Stimulated activated CD4-positive, alpha-beta T cell treated with anti-CD3 and anti-CD28 coated beads, Interleukin-2, amount 100 ng/mL, for 24 hours (primary cell): ENCODE results near the gene PDHX.
A peak's percentile ranks its signal among the peaks of the same experiment; 100 is the strongest.
"Not testable (repeated sequence)": the region's sequence is repeated elsewhere in the genome, so short reads cannot be mapped to it uniquely, and the experiment has no call there.

Experiments used
- DNase-seq, 2 donors: peaks; one replicate each; pipeline ENCODE4 v3.0.0-alpha.2; 2020

PDHX gene

DNA sequence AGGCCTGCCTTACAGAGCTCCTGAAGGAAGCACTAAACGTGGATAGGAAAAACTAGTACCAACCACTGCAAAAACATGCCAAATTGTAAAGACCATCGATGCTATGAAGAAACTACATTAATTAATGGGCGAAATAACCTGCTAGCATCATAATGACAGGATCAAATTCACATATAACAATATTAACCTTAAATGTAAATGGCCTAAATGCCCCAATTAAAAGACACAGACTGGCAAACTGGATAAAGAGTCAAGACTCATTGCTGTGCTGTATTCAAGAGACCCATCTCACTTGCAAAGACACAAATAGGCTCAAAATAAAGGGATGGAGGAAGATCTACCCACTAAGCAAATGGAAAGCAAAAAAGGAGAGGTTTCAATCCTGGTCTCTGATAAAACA is 107.5 kb downstream of the PDHX start:
- not testable (repeated sequence) for DNase-seq

DNA sequence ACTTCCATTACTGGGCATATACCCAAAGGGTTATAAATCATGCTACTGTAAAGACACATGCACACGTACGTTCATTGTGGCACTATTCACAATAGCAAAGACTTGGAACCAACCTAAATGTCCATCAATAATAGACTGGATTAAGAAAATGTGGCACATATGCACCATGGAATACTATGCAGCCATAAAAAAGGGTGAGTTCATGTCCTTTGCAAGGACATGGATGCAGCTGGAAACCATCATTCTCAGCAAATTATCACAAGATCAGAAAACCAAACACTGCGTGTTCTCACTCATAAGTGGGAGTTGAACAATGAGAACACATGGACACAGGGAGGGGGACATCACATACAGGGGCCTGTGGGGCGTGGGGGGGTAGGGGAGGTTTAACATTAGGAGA is 111.6 kb downstream of the PDHX start:
- DNase-seq, result not testable (repeated sequence)

DNA sequence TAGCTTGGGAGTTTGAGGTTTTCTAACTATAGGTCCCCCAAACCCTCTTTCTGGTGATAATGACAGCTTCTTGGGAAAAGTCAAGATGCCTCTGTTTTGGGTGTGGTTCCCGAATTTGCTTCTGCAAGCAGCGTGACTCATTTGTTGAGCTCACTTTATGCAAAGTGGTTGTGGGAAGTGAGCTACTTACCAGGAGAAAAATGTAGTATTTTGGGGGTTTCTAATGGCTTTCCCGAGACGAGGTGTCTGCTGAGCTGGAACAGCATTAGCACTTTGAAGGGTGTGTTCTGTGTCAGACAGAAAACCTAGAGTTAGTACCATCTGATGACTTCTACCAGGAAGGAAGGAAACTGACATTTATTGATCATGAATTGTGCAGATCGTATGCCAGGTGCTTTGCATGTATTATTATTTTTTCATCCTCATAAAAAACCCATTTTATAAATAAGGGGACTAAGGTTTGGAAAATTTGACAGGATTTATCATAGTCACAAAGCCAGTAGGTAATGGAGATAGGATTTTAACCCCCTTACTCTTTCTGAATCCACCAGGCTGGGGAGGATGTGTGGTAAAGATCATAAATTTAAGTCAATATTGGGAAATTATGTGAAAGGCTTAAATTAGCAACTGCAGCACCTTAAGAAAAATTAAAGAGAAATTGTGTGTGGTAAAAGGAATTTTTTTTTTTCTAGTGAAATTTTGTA is 113.7 kb downstream of the PDHX start:
- DNase-seq, result peak in 1 of 2 donors; percentile 36

DNA sequence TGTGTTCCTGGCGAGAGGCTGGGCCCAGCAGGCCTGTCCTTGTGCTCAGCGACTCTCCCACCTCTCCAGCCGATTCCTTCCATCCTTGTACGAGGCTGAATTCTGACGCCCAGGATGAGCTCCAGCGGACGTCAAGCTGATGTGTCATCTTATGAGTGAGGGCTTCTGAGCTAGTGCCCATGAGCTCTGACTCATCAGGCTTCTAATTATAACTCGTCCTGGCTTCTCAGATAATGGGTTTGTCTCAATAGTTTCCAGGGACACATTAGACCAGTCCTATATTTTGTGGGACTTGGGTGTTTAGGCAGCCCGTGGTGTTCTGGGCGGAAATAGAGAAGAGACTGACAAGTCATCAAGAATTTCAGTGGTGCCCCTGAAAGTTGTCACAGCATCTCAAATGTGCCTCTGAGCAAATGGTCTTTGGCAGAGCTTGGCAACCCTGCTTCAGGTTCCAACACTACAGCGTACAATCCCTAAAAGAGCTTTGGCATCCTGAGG is 114.3 kb downstream of the PDHX start:
- DNase-seq, result peak in 1 of 2 donors; percentile 31

DNA sequence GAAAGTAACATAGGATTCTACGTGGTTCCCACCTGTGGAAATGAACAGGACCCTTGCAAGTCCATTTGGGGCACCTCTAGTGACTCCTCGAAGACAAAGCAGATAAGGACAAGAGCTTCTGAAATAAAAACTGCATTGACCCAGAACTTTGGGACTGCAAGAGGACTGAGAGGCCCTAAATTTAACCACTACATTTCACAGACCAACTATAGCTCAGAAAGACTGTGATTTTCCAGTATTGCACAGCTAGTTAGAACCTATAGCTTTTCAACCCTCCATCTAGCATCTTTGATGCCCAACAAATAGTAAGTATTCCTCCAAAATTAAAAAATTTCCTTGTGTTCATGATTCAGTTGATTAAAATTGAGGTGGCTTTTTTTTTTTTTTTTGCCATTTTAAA is 114.9 kb downstream of the PDHX start:
- DNase-seq, result no peak

DNA sequence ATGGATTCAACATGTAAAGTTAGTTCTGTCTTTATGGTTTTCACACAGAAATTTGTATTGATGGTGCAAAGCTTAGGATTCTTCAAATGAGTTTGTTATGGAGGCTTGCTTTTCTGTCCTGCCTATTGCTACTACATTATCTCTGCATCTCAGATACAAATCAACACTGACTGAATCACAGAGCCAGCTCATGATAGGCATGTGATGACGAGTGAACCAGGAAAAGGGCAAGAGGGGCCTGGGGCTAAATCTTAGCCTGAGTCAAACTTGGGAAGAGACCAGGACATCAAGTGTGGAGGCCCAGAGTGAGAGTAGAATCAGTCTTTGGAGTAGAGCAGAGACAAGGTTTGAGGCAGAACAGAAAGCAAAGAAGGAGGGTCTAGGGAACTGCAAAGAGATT is 115.4 kb downstream of the PDHX start:
- no peak for DNase-seq

DNA sequence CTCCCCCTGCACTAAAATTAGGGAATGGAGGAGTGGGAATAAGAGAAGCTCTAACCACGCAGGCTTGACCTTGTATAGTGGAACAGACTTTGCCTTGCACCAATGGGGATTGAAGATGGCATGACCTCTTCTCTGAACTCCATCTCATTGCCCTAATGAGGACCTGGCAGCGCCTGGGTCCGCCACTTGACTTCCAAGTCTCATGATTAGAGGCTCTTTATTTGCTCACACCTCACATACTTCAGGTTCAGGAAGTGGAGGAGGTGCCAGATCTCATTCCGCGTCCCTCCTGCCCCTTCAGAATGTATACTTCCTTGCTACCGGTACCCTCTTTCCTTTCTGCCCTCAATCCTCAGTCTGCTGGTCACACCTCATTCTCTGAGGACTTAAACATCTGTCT is 116.6 kb downstream of the PDHX start:
- DNase-seq, result no peak

DNA sequence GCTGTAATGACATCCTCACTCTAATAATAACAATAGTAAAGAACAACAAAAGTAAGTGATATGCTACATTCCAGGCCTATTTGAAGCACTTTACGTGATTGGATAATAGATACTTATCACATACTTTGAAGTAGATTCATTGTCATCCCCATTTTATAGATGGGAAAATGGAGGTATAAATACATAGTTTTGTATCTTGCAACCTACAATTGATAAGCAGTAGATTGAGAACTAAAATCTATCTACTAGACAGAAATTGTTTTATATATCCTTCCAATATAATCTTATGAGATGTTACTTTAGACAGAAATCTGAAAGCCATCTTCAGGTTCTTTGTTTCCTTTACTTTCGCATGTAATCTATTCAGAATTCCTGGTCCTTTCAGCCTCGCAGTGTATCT is 118.0 kb downstream of the PDHX start:
- DNase-seq, result no peak

DNA sequence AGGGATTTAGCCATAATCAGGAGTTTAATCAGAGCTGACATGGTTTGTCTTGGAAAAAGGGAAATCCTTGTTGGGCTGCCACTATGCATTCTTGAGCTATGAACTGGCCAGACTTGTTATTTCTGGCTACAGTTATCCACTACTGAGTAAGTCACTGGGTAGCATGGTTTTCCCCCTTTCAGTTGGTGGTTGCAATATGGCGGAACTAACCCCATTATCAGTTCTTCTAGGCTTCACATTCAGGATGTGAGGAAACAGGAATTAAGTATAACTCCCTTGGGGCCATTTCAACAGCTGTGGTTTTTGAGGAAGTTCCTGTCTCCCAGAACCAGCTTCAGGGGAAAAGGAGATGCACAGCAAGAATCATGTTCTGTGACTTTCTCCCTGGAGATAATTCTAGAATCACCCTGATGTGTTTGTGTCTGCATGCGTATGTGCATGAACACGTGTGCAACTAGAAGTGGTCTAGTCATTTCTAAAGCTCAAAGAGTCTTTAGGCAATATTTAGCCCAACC is 119.5 kb downstream of the PDHX start:
- DNase-seq, result no peak

DNA sequence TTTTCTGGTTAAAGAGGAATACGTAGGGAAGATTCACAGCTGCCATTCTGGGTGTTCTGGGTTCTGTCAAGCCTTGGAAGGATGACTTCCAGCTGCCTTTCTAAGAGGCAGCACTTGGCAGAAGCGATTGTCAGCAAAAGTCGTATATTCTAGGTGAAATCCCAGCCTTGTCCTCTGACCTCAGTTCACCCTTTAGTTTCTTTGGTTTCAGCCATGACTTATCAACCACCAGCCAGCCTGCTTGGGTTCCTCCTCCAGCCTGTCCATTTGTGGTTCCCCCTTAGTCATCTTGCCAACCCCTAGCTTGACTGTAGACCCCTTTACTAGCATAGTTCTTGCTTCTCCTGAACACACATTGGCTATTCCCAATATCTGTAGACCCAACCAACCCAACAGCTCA is 120.2 kb downstream of the PDHX start:
- DNase-seq, result no peak

DNA sequence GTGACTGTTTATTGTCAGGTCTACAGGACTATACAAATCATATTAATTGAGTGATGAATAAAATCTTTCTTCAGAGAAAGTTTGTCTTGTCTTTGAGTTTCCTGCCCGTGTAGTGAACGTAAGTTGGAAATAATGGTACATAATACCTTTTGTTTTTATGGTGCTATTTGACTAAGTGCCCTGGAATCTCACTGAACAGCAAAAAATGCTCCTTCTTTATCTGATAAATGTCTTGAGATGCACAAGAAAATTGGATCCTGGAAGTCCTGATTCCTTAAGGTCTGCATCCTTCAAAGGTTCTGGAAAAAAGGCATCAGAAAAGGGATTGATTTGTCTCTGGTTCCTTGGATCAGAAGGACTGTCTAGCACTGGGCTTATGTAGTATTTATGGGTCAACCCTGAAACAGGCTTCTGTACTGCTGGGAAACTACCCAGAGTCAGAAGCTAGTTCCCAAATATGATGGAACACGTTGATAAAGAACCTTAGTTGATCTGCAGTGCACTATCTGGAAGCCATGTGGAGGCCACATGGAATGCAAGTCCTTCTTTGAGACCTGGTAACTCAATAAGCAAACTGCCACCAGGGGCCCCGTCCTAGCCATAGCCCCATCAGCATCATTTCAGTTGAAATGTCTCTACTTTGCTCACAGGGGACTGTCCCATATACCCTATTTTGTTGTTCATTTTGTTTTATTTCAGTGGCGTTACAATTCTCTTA is 122.0 kb downstream of the PDHX start:
- DNase-seq, result no peak

DNA sequence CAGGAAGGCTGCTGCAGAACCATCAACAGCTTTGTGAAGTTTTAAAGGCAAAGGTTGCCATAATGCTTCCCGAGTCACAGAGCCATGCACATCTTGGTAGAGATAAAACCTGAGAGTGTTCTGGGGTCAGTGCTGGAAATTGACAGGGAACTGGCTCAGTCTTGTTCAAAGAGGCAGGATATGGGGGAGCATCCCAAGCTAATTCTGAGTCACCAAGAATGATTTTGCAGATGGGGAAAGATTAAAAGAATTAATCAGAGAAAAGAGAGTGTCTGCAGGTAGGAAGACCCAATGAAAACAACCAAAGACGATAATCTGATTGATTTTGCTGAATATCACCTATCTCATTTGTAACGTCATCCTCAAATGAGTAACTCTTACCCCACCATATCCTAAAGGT is 122.7 kb downstream of the PDHX start:
- DNase-seq, result no peak

DNA sequence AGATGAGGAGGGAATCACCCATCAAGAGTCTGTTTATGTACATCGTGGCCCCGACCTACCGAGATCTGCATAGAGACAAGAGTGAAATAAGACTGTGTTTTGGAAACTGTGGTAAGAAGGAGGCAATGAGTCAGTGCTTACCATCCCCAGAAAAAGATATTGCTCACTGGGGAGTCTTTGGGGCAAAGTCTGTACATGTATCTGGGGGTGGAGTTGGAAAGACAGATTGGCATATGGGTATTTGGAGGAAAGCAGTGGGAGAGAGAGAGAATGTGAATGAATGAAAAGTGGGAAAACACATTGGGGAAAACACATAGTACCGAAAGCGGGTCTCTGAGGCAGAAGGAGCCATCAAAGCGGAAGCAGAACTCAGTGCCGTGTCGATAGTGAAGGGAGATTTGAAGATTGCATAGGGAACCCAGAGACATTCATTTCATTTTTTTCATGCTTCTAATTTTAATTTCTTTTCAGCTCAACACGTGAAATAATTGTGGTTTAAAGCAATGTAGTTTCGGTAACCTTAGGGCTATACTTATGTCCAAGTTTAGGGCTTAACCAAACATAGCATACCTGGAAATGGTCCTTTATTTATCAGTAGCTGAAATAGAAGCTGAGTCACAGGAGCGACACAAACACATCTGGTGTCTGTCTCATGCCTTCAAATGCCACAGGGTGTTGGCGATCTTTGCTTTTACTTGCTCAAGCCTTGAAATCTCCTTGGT is 124.0 kb downstream of the PDHX start:
- peak; percentile 54 to 70 for DNase-seq

DNA sequence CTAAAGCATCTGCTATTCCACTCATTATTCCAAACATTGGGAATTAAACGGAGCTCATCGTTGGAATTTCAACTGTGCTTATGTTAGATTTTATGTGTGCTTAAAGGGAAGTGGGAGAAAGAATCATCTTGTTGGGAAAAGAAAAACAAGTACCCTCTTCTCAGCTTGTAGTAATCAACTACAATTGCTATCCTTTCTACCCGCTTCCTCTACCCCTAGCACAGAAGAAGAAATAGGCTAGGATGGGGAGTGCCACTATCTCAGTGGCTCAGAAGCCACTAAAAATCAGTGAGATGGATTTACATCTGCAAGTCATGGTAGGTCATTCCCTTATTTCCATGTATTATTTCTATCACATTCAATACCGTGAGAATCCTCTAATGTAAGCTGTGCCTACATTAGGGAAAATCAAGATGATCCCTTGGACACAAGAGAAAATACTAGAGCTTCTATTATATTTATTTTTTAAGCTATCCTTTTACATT is 124.7 kb downstream of the PDHX start:
- DNase-seq, result no peak

DNA sequence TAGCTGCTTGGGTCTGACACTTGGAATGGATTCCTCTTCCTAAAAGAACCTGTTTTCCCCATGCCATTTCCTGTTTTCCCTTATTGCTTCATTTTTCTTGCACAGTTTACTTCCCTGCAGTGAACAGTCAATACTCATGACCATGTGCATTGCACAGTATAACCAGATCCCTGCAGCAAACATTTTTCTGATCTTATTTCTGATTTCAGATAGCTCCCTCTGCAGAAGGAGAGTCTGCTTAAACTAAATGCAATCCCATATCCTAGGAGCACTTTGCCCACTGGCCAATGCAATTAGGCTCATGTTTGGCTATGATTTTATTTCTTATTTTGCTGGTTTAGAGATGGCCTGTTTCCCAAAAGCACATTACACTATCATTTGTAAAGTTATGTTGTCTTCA is 125.8 kb downstream of the PDHX start:
- no peak for DNase-seq

DNA sequence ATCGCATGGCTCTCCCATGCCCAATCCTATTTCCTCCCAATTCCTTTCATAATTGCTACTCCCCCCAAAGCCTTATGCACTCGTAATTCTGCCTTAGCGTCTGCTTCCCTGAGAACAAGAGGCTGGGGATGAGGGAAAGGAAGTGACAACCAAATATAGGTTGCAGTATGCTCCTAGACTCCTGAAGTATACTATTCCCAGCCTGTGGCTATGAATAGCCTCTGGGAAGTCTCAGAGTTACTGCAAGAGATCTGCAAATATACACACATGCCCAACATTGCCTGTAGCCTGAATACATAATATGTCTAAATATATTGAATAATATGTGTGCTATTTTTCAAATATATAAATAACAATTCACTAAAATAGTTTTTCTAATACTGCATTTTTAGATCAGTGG is 126.5 kb downstream of the PDHX start:
- no peak for DNase-seq

DNA sequence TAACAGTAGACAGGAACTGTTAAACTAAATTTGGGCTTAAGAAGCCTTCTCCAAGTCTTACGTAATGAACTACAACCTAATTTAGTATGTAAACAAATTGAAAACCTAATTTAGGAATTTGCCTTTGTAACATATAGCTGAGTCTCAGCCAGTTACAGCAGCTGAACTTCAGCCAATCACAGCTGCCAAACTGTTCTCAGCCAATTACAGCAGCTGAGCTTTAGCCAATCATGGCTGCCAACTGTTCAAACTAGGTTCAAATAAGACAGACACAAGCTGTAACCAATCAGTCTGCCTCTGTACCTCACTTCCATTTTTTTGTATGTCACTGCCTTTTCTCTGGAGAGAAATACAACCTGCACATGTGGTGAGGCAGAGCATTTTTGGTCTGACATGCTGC is 127.5 kb downstream of the PDHX start:
- DNase-seq, result no peak

DNA sequence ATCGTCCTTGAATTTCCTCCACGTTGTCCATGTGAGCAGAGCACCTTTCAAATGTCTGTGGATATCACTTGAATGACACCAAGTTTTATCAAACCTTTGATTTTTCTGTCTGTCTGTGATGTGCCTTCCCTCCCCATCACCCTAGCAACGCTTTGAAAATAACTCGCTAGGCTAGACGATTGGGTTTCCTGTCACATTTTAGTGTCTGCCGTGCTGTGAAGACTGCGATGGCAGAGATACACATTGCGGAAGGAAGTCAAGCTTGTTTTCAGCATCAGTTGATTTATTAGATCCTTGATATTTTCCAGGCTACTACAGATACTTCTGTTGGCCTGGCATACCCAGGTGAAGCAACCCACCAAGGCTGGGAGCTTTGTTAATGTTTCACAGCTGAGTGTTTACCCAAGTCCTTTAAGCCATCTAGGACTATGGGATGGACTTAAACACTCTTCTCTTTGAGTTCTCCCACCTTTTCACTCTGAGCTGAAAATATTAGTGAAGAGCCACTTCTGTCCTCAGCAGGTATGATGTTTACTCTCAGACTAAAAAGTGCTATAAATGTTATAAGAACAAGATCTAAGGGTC is 128.9 kb downstream of the PDHX start:
- DNase-seq, result peak; percentile 32 to 59
